DOHH2 (cell line): ENCODE results near the gene SMOC2.

ENCODE experiments used
- H3F3A ChIP-seq: fragments of 200-600 bp; sonication (generic), shearing (Covaris generic); 2 replicates; pipeline ENCODE4 v1.6.0; 2016; ENCODE audit warnings: antibody characterized with exemption, mild to moderate bottlenecking; ENCODE audit not compliant: control insufficient read depth, insufficient read depth
- H3K27ac ChIP-seq: fragments of 200-600 bp; sonication (generic); 2 replicates; pipeline ENCODE4 v1.5.1; 2014; ENCODE audit warnings: low read depth, mild to moderate bottlenecking, low read length, moderate library complexity
- H3K27me3 ChIP-seq: fragments of 200-600 bp; sonication (generic); 2 replicates; pipeline ENCODE4 v1.6.1; 2014; ENCODE audit warnings: mild to moderate bottlenecking, low read length, mixed read lengths; ENCODE audit not compliant: control insufficient read depth
- H3K36me3 ChIP-seq: fragments of 200-600 bp; sonication (generic); 2 replicates; pipeline ENCODE4 v1.6.1; 2014; ENCODE audit warnings: mild to moderate bottlenecking, low read length, moderate library complexity, mixed read lengths; ENCODE audit not compliant: control insufficient read depth
- H3K4me1 ChIP-seq: fragments of 200-600 bp; sonication (generic); 2 replicates; pipeline ENCODE4 v1.6.1; 2014; ENCODE audit warnings: mild to moderate bottlenecking, low read length, mixed read lengths; ENCODE audit not compliant: control insufficient read depth
- H3K4me2 ChIP-seq: fragments of 200-600 bp; sonication (generic); 2 replicates; pipeline ENCODE4 v1.6.0; 2014; ENCODE audit warnings: mild to moderate bottlenecking, low read length, moderate library complexity
- H3K4me3 ChIP-seq: fragments of 200-600 bp; sonication (generic); 2 replicates; pipeline ENCODE4 v1.5.1; 2014; ENCODE audit warnings: mild to moderate bottlenecking, low read length, mixed read lengths
- H3K79me2 ChIP-seq: fragments of 200-600 bp; sonication (generic); 2 replicates; pipeline ENCODE4 v1.6.1; 2014; ENCODE audit warnings: mild to moderate bottlenecking, low read length, mixed read lengths; ENCODE audit not compliant: control insufficient read depth
- H3K9me2 ChIP-seq: fragments of 200-600 bp; sonication (generic); replicated peaks from 2 replicates; pipeline ENCODE4 v1.6.1; 2014; ENCODE audit warnings: mild to moderate bottlenecking, low read length, mixed read lengths; ENCODE audit not compliant: control insufficient read depth
- H3K9me3 ChIP-seq: fragments of 200-600 bp; sonication (generic); 2 replicates; pipeline ENCODE4 v1.6.1; 2014; ENCODE audit warnings: antibody characterized with exemption, low read length, mixed read lengths; ENCODE audit not compliant: control insufficient read depth, insufficient read depth
- H4K20me1 ChIP-seq: fragments of 200-600 bp; sonication (generic); 2 replicates; pipeline ENCODE4 v1.6.0; 2014; ENCODE audit warnings: low read depth, mild to moderate bottlenecking, antibody characterized with exemption, low read length, moderate library complexity; ENCODE audit not compliant: control insufficient read depth, insufficient read depth
- EZH2phosphoT487 ChIP-seq: fragments of 200-600 bp; sonication (generic); IDR thresholded peaks from 2 replicates; pipeline ENCODE4 v1.6.1; 2017; ENCODE audit warnings: borderline replicate concordance, mild to moderate bottlenecking, antibody characterized with exemption, low read length, moderate library complexity, mixed read lengths
- TF ChIP-seq, protein P1 (sequence below): fragments of 200-600 bp; sonication (generic); IDR thresholded peaks from one replicate; pipeline ENCODE4 v1.5.1; 2014; ENCODE audit warnings: antibody characterized with exemption, mild to moderate bottlenecking, low read depth, low read length; ENCODE audit not compliant: poor library complexity, severe bottlenecking

The SMOC2 gene

DNA sequence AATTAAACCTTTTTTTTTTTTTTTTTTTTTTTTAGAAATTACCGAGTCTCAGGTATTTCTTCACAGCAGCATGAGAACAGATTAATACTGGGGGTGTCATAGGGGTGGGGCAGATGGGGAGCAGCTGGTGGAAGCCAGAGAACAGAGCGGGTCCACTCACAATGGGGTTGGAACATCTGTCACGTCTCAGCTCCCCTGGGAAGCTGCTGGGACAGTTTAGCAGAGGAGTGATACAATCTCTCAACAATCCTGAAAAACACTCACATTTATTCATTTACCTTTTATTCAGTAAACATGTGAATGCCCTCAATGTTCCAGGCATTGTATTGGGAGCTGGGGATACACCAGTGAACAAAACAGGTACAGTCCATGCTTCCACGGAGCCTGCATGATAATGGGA is 162.2 kb downstream of the SMOC2 start:
- Histone ChIP-seq H3K4me1 (no peaks in the 10 kb centered on the region), H3K36me3 (no peaks in the 10 kb centered on the region), H3K27me3 (no peaks in the 10 kb centered on the region), H3K9me2 (no peaks in the 10 kb centered on the region), H3K79me2 (no peaks in the 10 kb centered on the region), H3K9me3 (peaks cover 18% of the 10 kb centered on the region; the same call in 1 of the 2 replicates), H4K20me1 (no peaks in the 10 kb centered on the region), H3K4me3 (no peak overlapping the region), H3K27ac (no peak overlapping the region), H3F3A (no peaks in the 10 kb centered on the region), H3K4me2 (no peak overlapping the region)
- TF ChIP-seq, protein P1, sequence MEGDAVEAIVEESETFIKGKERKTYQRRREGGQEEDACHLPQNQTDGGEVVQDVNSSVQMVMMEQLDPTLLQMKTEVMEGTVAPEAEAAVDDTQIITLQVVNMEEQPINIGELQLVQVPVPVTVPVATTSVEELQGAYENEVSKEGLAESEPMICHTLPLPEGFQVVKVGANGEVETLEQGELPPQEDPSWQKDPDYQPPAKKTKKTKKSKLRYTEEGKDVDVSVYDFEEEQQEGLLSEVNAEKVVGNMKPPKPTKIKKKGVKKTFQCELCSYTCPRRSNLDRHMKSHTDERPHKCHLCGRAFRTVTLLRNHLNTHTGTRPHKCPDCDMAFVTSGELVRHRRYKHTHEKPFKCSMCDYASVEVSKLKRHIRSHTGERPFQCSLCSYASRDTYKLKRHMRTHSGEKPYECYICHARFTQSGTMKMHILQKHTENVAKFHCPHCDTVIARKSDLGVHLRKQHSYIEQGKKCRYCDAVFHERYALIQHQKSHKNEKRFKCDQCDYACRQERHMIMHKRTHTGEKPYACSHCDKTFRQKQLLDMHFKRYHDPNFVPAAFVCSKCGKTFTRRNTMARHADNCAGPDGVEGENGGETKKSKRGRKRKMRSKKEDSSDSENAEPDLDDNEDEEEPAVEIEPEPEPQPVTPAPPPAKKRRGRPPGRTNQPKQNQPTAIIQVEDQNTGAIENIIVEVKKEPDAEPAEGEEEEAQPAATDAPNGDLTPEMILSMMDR, result no peak
- no peak for TF ChIP-seq EZH2phosphoT487

DNA sequence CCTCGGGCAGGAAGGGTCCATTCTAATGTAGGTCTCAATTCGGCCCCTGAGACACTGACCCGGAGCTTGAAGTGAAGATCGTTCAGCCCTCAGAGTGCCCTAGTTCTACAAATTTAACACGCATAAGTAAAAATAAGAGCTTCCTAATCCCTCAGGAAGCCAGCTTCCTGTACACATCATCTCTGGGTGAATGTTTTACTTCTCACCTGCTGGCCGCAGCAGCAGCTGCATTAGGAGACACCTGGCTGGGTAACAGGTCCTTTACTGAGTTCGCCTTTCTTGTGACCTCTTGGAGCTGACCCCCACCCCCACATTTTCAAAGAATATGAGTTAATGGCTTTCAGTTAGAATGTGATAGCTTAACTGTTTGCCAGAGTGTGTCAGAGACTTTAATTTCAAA is 165.0 kb downstream of the SMOC2 start:
- Histone ChIP-seq H3K9me3 (peaks cover 4% of the 10 kb centered on the region; the same call in 1 of the 2 replicates), H3K79me2 (no peaks in the 10 kb centered on the region), H3K27me3 (no peaks in the 10 kb centered on the region), H3K4me3 (no peak overlapping the region), H3K4me2 (no peak overlapping the region), H3K4me1 (no peaks in the 10 kb centered on the region), H3F3A (no peaks in the 10 kb centered on the region), H3K27ac (no peak overlapping the region), H3K9me2 (no peaks in the 10 kb centered on the region), H3K36me3 (no peaks in the 10 kb centered on the region), H4K20me1 (no peaks in the 10 kb centered on the region)
- TF ChIP-seq, protein P1, result no peak
- no peak for TF ChIP-seq EZH2phosphoT487

DNA sequence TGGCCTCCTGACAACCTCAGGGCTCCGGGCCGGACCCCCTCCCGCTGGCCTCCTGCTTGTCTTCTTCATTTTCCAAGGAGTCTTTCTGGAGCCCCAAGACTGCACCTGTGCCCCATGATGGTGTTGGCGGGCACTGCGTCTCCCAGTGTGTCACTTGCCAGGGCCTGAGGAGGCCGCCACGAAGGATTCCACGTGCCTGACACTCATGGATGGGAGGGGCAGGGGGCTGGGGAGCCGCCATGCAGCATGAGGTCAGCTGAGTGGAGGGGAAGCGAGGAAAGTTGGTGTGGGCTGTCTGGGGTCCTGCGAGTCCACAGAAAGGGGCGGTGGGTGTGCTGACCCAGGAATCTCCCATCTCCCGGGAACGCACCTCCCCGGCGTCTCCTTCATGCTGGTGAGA is 165.7 kb downstream of the SMOC2 start:
- TF ChIP-seq EZH2phosphoT487, result no peak
- TF ChIP-seq, protein P1, result no peak

More for the DNA sequence above, 165.7 kb downstream of the SMOC2 start:
- Histone ChIP-seq H3F3A (no peaks in the 10 kb centered on the region), H3K36me3 (no peaks in the 10 kb centered on the region), H3K4me1 (no peaks in the 10 kb centered on the region), H3K27ac (no peak overlapping the region), H3K27me3 (no peaks in the 10 kb centered on the region), H3K9me3 (peaks cover 6% of the 10 kb centered on the region; the same call in 1 of the 2 replicates), H4K20me1 (no peaks in the 10 kb centered on the region), H3K4me3 (no peak overlapping the region), H3K9me2 (no peaks in the 10 kb centered on the region), H3K4me2 (no peak overlapping the region), H3K79me2 (no peaks in the 10 kb centered on the region)
